GM18502 (cell line): Measurements from ENCODE around the gene PCGF3.
"Not testable (repeated sequence)": the region's sequence is repeated elsewhere in the genome, so short reads cannot be mapped to it uniquely, and the experiment has no call there.

Source experiments
- ATAC-seq: cut with Tn5 transposase; IDR thresholded peaks from one replicate; pipeline ENCODE4 v1.9.1; 2021; ENCODE audit warnings: mild to moderate bottlenecking; ENCODE audit not compliant: unreplicated experiment, poor library complexity

PCGF3 gene

GRCh38 chr4:699816-700580 lies 5.6 kb upstream of the PCGF3 start:
- no peak for ATAC-seq

- ATAC-seq: no peak
Measured at GRCh38 chr4:700587-701264, 4.9 kb upstream of the PCGF3 start.

GRCh38 chr4:702618-703048 lies 3.0 kb upstream of the PCGF3 start:
- no peak for ATAC-seq

GRCh38 chr4:703336-704197 lies 2.1 kb upstream of the PCGF3 start:
- ATAC-seq: no peak

- no peak for ATAC-seq
Measured at GRCh38 chr4:704198-704891, 1.3 kb upstream of the PCGF3 start.

GRCh38 chr4:704971-705277 lies 708 bp upstream of the PCGF3 start:
- ATAC-seq: no peak

GRCh38 chr4:706083-706633 lies 526 bp downstream of the PCGF3 start:
- not testable (repeated sequence) for ATAC-seq

- no peak for ATAC-seq
Measured at GRCh38 chr4:706834-707598, 1.4 kb downstream of the PCGF3 start.

GRCh38 chr4:707929-708630 lies 2.4 kb downstream of the PCGF3 start:
- ATAC-seq: no peak

GRCh38 chr4:708631-708933 lies 3.0 kb downstream of the PCGF3 start:
- ATAC-seq: no peak

GRCh38 chr4:709348-709747 lies 3.7 kb downstream of the PCGF3 start:
- no peak for ATAC-seq

- ATAC-seq: no peak
Measured at GRCh38 chr4:710116-710515, 4.5 kb downstream of the PCGF3 start.

GRCh38 chr4:710916-711315 lies 5.3 kb downstream of the PCGF3 start:
- no peak for ATAC-seq

GRCh38 chr4:712093-712492 lies 6.5 kb downstream of the PCGF3 start:
- ATAC-seq: no peak

GRCh38 chr4:712916-713632 lies 7.4 kb downstream of the PCGF3 start:
- ATAC-seq: no peak

- ATAC-seq: no peak
Measured at GRCh38 chr4:714087-714486, 8.5 kb downstream of the PCGF3 start.

- no peak for ATAC-seq
Measured at GRCh38 chr4:717601-718320, 12.1 kb downstream of the PCGF3 start.

GRCh38 chr4:718460-718859 lies 12.8 kb downstream of the PCGF3 start:
- no peak for ATAC-seq
